Progenitor cell of endocrine pancreas (in vitro differentiated cells): ENCODE results near the gene PPP1R12A. TPM values are rescaled to one million over a fixed set of nuclear protein-coding genes. Genes with fewer than 3 reads are reported as not detected.

Experiments
- DNase-seq: peaks from one replicate; pipeline ENCODE4 v3.0.0; 2021; ENCODE audit warnings: low spot score; ENCODE audit not compliant: unreplicated experiment
- H3K27ac Mint-ChIP-seq: 2 replicates; pipeline ENCODE4 v1.8.0; 2021; ENCODE audit warnings: mild to moderate bottlenecking, moderate library complexity, mixed read lengths
- H3K27me3 Mint-ChIP-seq: 2 replicates; pipeline ENCODE4 v1.8.0; 2021; ENCODE audit warnings: mixed read lengths
- H3K36me3 Mint-ChIP-seq: 2 replicates; pipeline ENCODE4 v1.8.0; 2022; ENCODE audit warnings: mixed read lengths; ENCODE audit not compliant: insufficient read depth
- H3K4me1 Mint-ChIP-seq: 2 replicates; pipeline ENCODE4 v1.8.0; 2021; ENCODE audit warnings: low read depth, mixed read lengths
- H3K4me3 Mint-ChIP-seq: 2 replicates; pipeline ENCODE4 v1.8.0; 2021; ENCODE audit warnings: low read depth, mild to moderate bottlenecking, moderate library complexity, mixed read lengths
- H3K9me3 Mint-ChIP-seq: 2 replicates; pipeline ENCODE4 v1.8.0; 2021; ENCODE audit warnings: low read depth, mixed read lengths
- CTCF ChIP-seq: fragments of 200-600 bp; sonication (generic); IDR thresholded peaks from one replicate; pipeline ENCODE4 v1.5.0; 2021; ENCODE audit warnings: antibody characterized with exemption, mild to moderate bottlenecking; ENCODE audit not compliant: unreplicated experiment
- total RNA-seq: library from RNA; stranded (reverse); gene quantifications from 2 replicates; pipeline ENCODE4 v1.2.1, GENCODE V29; 2021

The PPP1R12A gene
- total RNA-seq, 1 donor from 2014 or later = 73.2 TPM

GRCh38 chr12:79934281-79935020 is 446 bp downstream of the PPP1R12A start:
- Mint-ChIP-seq H3K27ac (peak overlapping the region; percentile 100), H3K36me3 (peaks cover 2% of the 10 kb centered on the region), H3K9me3 (peaks cover 5% of the 10 kb centered on the region), H3K4me1 (peaks cover 24% of the 10 kb centered on the region), H3K4me3 (peak overlapping the region; percentile 98), H3K27me3 (no peaks in the 10 kb centered on the region)
- TF ChIP-seq CTCF = no peak
- DNase-seq = peak; percentile 45

GRCh38 chr12:79933532-79934264 is 1.2 kb downstream of the PPP1R12A start:
- DNase-seq = no peak
- no peak for TF ChIP-seq CTCF

GRCh38 chr12:79933043-79933442 is 1.9 kb downstream of the PPP1R12A start:
- TF ChIP-seq CTCF = no peak
- Mint-ChIP-seq H3K9me3 (peaks cover 5% of the 10 kb centered on the region), H3K4me1 (peaks cover 24% of the 10 kb centered on the region), H3K36me3 (peaks cover 2% of the 10 kb centered on the region), H3K27ac (peak overlapping the region; percentile 100), H3K27me3 (no peaks in the 10 kb centered on the region), H3K4me3 (peak overlapping the region; percentile 98)
- no peak for DNase-seq

More at GRCh38 chr12:79933532-79934264, 1.2 kb downstream of the PPP1R12A start:
- peaks cover 5% of the 10 kb centered on the region for H3K9me3 Mint-ChIP-seq
- peak overlapping the region; percentile 98 for H3K4me3 Mint-ChIP-seq
- peaks cover 24% of the 10 kb centered on the region for H3K4me1 Mint-ChIP-seq
- H3K36me3 Mint-ChIP-seq = peaks cover 2% of the 10 kb centered on the region
- H3K27me3 Mint-ChIP-seq = no peaks in the 10 kb centered on the region
- H3K27ac Mint-ChIP-seq = peak overlapping the region; percentile 100

- H3K4me1 Mint-ChIP-seq = peaks cover 24% of the 10 kb centered on the region
- peak overlapping the region; percentile 98 for H3K4me3 Mint-ChIP-seq
- H3K36me3 Mint-ChIP-seq = peaks cover 2% of the 10 kb centered on the region
- H3K9me3 Mint-ChIP-seq = peaks cover 5% of the 10 kb centered on the region
- H3K27ac Mint-ChIP-seq = no peak overlapping the region
- DNase-seq = no peak
- no peak for TF ChIP-seq CTCF
- H3K27me3 Mint-ChIP-seq = no peaks in the 10 kb centered on the region
These were observed 2.5 kb downstream of the PPP1R12A start for GRCh38 chr12:79932357-79932756.

GRCh38 chr12:79929065-79929464 is 5.8 kb downstream of the PPP1R12A start:
- peaks cover 2% of the 10 kb centered on the region for H3K36me3 Mint-ChIP-seq
- H3K4me3 Mint-ChIP-seq = no peak overlapping the region
- H3K4me1 Mint-ChIP-seq = peaks cover 19% of the 10 kb centered on the region
- no peak for DNase-seq
- H3K9me3 Mint-ChIP-seq = peaks cover 5% of the 10 kb centered on the region
- H3K27me3 Mint-ChIP-seq = no peaks in the 10 kb centered on the region
- no peak for TF ChIP-seq CTCF
- no peak overlapping the region for H3K27ac Mint-ChIP-seq
